ENCODE measurements around the gene PLBD2. TPM values are rescaled to one million over a fixed set of nuclear protein-coding genes. Genes with fewer than 3 reads are reported as not detected.

The PLBD2 gene, protein sequence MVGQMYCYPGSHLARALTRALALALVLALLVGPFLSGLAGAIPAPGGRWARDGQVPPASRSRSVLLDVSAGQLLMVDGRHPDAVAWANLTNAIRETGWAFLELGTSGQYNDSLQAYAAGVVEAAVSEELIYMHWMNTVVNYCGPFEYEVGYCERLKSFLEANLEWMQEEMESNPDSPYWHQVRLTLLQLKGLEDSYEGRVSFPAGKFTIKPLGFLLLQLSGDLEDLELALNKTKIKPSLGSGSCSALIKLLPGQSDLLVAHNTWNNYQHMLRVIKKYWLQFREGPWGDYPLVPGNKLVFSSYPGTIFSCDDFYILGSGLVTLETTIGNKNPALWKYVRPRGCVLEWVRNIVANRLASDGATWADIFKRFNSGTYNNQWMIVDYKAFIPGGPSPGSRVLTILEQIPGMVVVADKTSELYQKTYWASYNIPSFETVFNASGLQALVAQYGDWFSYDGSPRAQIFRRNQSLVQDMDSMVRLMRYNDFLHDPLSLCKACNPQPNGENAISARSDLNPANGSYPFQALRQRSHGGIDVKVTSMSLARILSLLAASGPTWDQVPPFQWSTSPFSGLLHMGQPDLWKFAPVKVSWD
- 13.7 TPM for total RNA-seq

DNA sequence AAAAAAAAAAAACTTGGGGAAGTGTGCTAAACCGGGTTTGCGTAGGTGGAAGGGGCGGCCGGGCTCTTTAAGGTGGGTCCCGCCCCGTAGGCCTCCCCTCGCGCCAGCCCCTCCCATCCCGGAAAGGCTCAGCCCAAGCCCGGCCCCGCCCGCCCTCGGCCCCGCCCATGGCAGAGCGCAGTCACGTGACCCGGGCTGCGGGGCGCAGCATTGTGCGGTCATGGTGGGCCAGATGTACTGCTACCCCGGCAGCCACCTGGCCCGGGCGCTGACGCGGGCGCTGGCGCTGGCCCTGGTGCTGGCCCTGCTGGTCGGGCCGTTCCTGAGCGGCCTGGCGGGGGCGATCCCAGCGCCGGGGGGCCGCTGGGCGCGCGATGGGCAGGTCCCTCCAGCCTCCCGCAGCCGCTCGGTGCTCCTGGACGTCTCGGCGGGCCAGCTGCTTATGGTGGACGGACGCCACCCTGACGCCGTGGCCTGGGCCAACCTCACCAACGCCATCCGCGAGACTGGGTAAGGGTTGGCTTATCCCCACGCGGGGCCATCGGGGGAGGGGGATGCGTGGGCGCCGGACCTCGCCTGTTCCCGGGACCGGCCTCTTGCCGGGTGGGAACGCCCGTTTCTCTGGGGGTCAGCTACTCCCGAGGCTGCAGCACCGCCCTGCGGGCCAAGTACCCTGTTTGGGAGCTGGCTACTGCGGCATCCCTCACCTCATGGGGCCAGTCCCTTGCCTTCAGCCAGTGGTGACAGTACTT lies at the start of gene PLBD2:
PLBD2 (plus strand) TSS at position 207 of the 752 bp plus-strand sequence; CDS start at position 221, 14 bp downstream.
- DNase-seq (ENCODE audit: low read depth in 2 of 3, low spot score in 2 of 3): peak; percentile 88 to 97 (median 97)

- DNase-seq (ENCODE audit: low read depth in 2 of 3, low spot score in 2 of 3): no peak
Measured at GRCh38 chr12:113310489-113310888, 47.9 kb upstream of the PLBD2 start.

DNA sequence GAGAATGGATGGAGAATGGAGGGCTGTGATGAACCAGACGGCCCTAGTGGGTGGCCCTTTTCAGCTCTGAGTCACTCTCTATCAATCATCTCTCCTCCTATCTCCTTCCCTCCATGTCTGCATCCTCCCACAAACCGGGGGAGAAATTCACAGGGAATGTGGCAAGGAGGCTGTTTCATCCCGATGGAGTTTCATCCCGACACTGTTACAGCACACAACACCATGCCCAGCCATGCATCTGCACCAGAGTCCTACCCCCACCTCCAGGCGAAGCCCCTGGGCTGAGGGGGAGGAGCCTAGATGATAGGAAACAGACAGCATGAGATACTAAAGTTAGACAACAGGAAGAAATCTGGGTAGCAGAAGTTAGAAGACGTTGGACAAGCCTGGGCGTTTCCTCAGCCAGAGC lies 44.3 kb upstream of the PLBD2 start:
- no peak for DNase-seq (ENCODE audit: low read depth in 2 of 3, low spot score in 2 of 3)

GRCh38 chr12:113315358-113315757 lies 43.0 kb upstream of the PLBD2 start:
- DNase-seq (ENCODE audit: low read depth in 2 of 3, low spot score in 2 of 3): no peak

DNA sequence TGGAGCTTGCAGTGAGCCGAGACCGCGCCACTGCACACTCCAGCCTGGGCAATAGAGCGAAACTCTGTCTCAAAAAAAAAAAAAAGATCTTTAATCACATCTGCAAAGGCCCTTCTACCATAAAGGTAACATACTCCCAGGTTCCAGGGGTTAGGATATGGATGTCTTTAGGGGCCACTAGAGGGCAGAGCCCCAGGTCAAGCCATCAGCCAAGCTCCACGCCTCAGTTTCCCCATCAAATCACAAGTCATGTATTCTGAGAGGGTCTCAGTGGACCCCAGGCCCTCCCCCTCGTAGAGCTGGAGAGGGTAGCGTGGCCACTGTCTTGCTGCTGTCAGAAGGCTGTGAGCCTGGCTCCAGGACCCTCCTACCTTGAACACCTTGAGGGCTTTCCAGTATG lies 42.2 kb upstream of the PLBD2 start:
- no peak for DNase-seq (ENCODE audit: low read depth in 2 of 3, low spot score in 2 of 3)

- DNase-seq (ENCODE audit: low read depth in 2 of 3, low spot score in 2 of 3): no peak
Measured at GRCh38 chr12:113317122-113317521, 41.3 kb upstream of the PLBD2 start.

DNA sequence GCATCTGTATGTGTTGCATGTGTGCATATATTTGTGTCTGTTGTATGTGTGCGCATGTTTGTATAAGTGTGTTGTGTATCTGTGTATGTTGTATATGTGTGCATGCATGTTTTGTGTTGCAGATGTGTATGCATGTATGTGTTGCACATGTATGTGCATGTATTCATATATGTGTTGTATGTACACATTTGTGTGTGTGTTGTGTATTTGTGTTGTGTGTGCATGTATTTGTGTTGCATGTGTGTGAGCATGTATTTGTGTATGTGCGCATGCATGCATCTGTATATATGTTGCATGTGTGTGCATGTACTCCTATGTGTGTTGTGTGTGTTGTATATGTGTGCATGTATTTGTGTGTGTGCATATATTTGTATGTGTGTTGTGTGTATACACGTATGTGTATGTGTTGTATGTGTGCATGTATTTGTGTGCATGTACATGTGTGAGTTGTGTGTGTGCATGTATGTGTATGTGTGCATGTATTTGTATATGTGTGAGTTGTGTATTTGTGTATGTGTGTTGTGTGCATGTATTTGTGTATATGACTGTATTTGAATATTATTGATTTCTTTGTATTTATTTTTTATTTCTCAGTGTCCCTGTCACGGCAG lies 40.2 kb upstream of the PLBD2 start:
- DNase-seq (ENCODE audit: low read depth in 2 of 3, low spot score in 2 of 3): no peak

DNA sequence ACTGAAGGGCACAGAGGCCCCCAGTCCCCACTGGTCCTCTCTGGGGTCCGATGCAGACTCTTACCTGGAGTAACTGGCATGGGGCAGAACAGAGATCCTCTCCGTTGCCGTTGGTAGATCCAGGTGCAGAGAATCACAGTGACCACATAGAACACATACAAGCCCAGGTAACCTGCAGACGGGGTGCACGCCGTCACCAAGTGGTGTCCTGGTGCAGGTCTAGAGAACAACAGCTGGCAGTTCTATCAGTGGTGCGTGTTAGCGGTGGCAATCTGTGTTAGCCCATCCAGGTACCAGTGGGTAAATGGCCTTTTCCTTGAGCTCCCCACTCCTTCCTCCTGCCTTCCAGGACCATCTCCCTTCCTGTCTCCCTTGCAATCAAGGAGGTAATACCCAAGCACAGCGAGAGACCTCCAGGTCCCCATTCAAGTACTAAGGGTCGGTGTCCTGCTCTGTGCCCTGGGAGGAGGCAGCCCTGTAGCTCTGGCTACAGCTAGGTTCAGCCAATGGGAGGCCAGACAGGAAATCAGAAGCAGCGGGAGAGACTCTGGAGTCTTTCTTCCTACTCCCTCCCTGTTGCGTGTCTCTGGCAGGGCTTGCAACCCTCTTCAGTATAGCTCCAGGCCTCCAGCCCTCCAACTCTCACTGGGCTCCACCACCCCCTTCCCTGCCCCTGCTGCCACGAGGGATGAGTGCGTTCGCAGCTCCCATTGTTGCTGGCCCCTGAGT lies 39.3 kb upstream of the PLBD2 start:
- no peak for DNase-seq (ENCODE audit: low read depth in 2 of 3, low spot score in 2 of 3)

GRCh38 chr12:113320401-113320800 lies 38.0 kb upstream of the PLBD2 start:
- DNase-seq (ENCODE audit: low read depth in 2 of 3, low spot score in 2 of 3): no peak

DNA sequence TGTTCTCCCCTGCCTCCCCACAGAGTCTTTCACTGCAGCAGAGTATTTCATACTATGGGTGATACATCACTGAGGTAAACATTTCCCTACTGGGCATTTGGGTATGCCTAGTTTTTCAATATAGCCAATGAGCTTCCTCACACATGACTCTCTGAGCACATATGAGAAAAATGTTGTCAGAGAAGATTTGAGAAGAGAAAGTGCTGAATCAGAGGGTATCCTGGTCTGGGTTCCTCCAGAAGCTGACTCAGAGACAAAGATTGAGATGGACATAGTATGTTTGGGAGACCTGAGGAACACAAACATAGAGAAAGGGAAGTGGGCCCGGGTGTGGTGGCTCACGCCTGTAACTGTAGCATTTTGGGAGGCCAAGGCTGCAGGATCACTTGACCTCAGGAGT lies 36.0 kb upstream of the PLBD2 start:
- no peak for DNase-seq (ENCODE audit: low read depth in 2 of 3, low spot score in 2 of 3)

DNA sequence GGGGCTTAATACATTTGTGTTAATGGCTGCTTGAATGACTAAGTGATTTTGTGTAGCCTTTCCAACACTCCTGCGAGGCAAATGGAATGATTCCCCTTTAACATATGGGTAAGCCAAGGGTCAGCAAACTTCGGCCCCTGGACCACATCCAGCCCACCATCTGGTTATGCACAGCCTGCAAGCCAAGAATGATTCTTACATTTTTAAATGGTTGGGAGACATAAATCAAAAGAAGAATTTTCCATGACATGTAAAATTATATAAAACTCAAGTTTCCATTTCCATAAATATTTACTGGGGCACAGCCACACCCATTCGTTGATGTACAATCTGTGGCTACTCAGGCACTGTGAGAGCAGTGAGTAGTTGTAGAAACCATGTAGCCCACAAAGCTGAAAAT lies 32.5 kb upstream of the PLBD2 start:
- DNase-seq (ENCODE audit: low read depth in 2 of 3, low spot score in 2 of 3): no peak

DNA sequence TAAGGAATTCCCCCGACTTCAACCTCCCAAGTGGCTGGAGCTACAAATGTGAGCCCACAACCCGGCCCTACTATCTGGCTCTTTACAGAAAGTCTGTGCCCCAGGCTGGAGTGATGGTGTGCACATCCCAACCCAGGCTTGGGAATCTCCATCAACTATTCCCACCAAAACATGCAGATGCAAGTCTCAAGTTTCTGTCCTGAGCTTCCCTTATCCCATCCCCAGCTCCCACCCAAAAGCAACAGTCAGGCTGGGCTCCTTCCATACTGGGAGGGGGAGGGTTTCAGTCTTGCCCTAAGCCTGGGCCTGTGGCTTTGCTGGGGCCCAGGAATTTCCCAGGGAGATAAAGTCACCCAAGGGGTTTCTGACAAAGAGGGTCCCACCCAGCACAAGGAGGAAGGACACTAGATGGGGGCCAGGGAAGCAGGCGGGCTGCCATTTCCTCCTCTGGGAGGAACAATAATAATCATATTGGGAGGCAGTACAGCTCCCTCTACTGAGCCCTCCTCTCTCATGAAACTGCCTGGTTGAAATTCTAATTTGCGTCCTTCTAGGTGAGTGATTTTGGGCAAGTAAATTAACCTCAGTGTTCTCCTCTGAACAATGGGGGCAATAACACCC lies 31.5 kb upstream of the PLBD2 start:
- no peak for DNase-seq (ENCODE audit: low read depth in 2 of 3, low spot score in 2 of 3)

DNA sequence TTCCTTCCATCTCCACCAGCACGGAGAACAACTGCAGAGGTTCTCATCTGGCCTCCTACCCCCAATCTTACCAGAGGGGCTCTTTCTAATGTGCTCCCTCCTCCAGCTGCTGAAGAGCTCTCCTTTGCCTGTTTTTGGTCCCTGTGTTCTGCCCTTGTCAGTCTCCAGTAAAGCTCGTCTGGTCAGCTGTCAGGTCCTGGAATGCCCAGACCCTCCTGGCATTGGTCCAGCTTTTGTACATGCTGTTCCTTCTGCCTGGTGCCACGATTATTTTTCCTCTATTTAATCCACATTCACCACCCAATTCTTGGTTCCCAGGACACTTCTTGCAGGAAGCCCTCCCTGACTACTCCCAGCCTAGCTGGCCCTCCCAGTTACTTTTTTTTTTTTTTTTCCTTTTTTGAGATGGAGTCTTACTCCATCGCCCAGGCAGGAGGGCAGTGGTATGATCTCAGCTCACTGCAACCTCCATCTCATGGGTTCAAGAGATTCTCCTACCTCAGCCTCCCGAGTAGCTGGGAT lies 30.0 kb upstream of the PLBD2 start:
- DNase-seq (ENCODE audit: low read depth in 2 of 3, low spot score in 2 of 3): no peak

- no peak for DNase-seq (ENCODE audit: low read depth in 2 of 3, low spot score in 2 of 3)
Measured at GRCh38 chr12:113329022-113329790, 29.2 kb upstream of the PLBD2 start.

- no peak for DNase-seq (ENCODE audit: low read depth in 2 of 3, low spot score in 2 of 3)
Measured at GRCh38 chr12:113329791-113330417, 28.5 kb upstream of the PLBD2 start.

DNA sequence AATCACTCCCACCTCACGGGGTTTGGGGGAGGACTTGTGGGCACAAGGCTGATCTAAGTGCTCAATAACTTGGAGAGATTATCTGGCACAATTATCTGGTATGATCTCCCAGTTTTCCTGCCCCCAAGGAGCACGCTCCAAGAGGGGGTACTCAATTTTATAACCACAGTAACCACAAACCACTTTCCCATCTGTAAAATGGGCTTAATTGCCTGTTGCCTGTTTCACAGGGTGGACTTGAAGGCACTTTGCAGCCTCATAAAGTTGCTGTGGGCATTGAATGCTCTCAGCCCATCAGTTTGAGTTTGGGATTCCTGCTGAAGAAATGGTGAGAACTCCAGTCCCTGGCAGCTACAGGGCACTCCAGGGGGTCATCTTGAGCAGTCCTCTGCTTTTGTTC lies 27.9 kb upstream of the PLBD2 start:
- no peak for DNase-seq (ENCODE audit: low read depth in 2 of 3, low spot score in 2 of 3)

DNA sequence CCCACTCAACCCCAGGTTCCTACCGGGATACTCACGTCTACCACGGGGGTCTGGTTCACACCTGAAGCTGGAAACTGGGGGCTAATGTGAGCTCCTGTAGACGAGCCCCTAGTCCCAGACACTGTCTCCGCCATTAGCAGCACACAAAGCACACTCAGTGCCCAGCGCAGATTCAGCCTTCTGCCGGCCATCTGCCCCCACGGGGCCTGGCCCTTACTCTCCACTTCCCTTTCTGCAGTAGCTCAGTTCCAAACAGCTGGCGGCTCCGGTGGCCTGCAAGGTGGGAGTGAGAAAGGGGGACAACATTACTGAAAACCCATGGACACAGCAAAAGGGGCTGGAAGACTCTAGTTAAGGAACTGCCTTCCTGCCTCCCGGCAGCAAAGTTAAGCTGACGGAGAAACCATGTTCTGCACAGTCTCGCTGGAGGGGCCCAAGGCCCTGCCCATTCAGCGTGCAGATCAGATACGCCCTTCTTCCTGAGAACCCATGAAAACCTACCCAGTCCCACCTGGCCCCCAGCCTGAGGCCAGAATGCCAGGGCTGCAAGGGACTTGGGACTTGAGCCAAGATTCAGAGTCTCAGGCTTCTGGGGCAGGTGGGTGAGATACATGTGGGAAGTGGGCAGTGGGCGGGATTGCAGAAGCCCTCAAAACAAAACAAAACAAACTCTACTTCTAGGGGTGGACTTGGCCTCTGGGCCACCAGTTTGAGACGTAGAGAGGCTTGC lies 25.5 kb upstream of the PLBD2 start:
- DNase-seq (ENCODE audit: low read depth in 2 of 3, low spot score in 2 of 3): no peak

GRCh38 chr12:113333418-113333750 lies 25.0 kb upstream of the PLBD2 start:
- no peak for DNase-seq (ENCODE audit: low read depth in 2 of 3, low spot score in 2 of 3)

Data from hematopoietic multipotent progenitor cell (in vitro differentiated cells).